Loucy (cell line): ENCODE measurements around the gene PHACTR1.

Experiments
- H2AFZ ChIP-seq: fragments of 200-600 bp; sonication (generic); 2 replicates; pipeline ENCODE4 v1.6.0; 2016; ENCODE audit warnings: antibody characterized with exemption, mild to moderate bottlenecking, low read length, moderate library complexity
- H3F3A ChIP-seq: fragments of 200-600 bp; 2 replicates; pipeline ENCODE4 v1.6.0; 2016; ENCODE audit warnings: antibody characterized with exemption, low read depth, mild to moderate bottlenecking
- H3K27me3 ChIP-seq: fragments of 200-600 bp; sonication (generic); 2 replicates; pipeline ENCODE4 v1.6.1; 2014; ENCODE audit warnings: low read length, mild to moderate bottlenecking; ENCODE audit not compliant: insufficient read depth, poor library complexity, severe bottlenecking
- H3K36me3 ChIP-seq: fragments of 200-600 bp; sonication (generic); 2 replicates; pipeline ENCODE4 v1.6.1; 2016; ENCODE audit warnings: low read length; ENCODE audit not compliant: insufficient read depth
- H3K4me1 ChIP-seq: fragments of 200-600 bp; sonication (generic); 2 replicates; pipeline ENCODE4 v1.5.1; 2014; ENCODE audit warnings: low read length, mild to moderate bottlenecking; ENCODE audit not compliant: insufficient read depth, poor library complexity, severe bottlenecking
- H3K4me2 ChIP-seq: fragments of 200-600 bp; sonication (generic); 2 replicates; pipeline ENCODE4 v1.6.0; 2014; ENCODE audit warnings: antibody characterized with exemption, low read length, low read depth, mild to moderate bottlenecking; ENCODE audit not compliant: poor library complexity, severe bottlenecking
- H3K4me3 ChIP-seq: fragments of 200-600 bp; sonication (generic); 2 replicates; pipeline ENCODE4 v1.5.1; 2014; ENCODE audit warnings: low read length, mild to moderate bottlenecking, mixed read lengths; ENCODE audit not compliant: poor library complexity, severe bottlenecking
- H3K79me2 ChIP-seq: fragments of 200-600 bp; sonication (generic); 2 replicates; pipeline ENCODE4 v1.6.1; 2014; ENCODE audit warnings: low read length; ENCODE audit not compliant: insufficient read depth
- H3K9ac ChIP-seq: fragments of 200-600 bp; sonication (generic); 2 replicates; pipeline ENCODE4 v1.6.0; 2014; ENCODE audit warnings: mild to moderate bottlenecking, low read depth, low read length, moderate library complexity; ENCODE audit not compliant: poor library complexity, severe bottlenecking
- H3K9me2 ChIP-seq: fragments of 200-600 bp; sonication (generic); replicated peaks from 2 replicates; pipeline ENCODE4 v1.6.1; 2016; ENCODE audit warnings: low read depth, low read length, mixed read lengths
- H3K9me3 ChIP-seq: fragments of 200-600 bp; sonication (generic); 2 replicates; pipeline ENCODE4 v1.6.1; 2014; ENCODE audit warnings: mild to moderate bottlenecking, antibody characterized with exemption, low read length, low read depth; ENCODE audit not compliant: insufficient read depth
- H4K20me1 ChIP-seq: fragments of 200-600 bp; sonication (generic); 2 replicates; pipeline ENCODE4 v1.6.0; 2014; ENCODE audit warnings: antibody characterized with exemption, low read length, mild to moderate bottlenecking; ENCODE audit not compliant: insufficient read depth, poor library complexity, severe bottlenecking
- CTCF ChIP-seq: fragments of 200-600 bp; sonication (generic); conservative IDR thresholded peaks from 2 replicates; pipeline ENCODE4 v1.5.1; 2014; ENCODE audit warnings: mild to moderate bottlenecking, antibody characterized with exemption, low read length
- EZH2phosphoT487 ChIP-seq: fragments of 200-600 bp; IDR thresholded peaks from 2 replicates; pipeline ENCODE4 v1.6.1; 2018; ENCODE audit warnings: antibody characterized with exemption, mild to moderate bottlenecking, moderate library complexity, borderline replicate concordance

Gene PHACTR1

GRCh38 chr6:13222048-13222447 is 505.5 kb downstream of the PHACTR1 start:
- Histone ChIP-seq H3K36me3 (no peaks in the 10 kb centered on the region), H3F3A (no peaks in the 10 kb centered on the region), H3K9ac (no peak overlapping the region), H3K4me2 (no peak overlapping the region), H4K20me1 (no peaks in the 10 kb centered on the region), H3K79me2 (no peaks in the 10 kb centered on the region), H2AFZ (no peak overlapping the region), H3K4me1 (peaks cover 7% of the 10 kb centered on the region), H3K27me3 (peaks cover 51% of the 10 kb centered on the region), H3K4me3 (no peak overlapping the region), H3K9me2 (no peaks in the 10 kb centered on the region), H3K9me3 (no peaks in the 10 kb centered on the region)
- TF ChIP-seq CTCF (no peak), EZH2phosphoT487 (no peak)

- Histone ChIP-seq H3K9ac (no peak overlapping the region), H3K9me3 (no peaks in the 10 kb centered on the region), H3K27me3 (peaks cover 54% of the 10 kb centered on the region), H3K4me2 (no peak overlapping the region), H3K79me2 (no peaks in the 10 kb centered on the region), H3K4me3 (no peak overlapping the region), H2AFZ (no peak overlapping the region), H4K20me1 (no peaks in the 10 kb centered on the region), H3K4me1 (peaks cover 4% of the 10 kb centered on the region), H3F3A (no peaks in the 10 kb centered on the region), H3K9me2 (no peaks in the 10 kb centered on the region), H3K36me3 (no peaks in the 10 kb centered on the region)
- TF ChIP-seq CTCF (no peak), EZH2phosphoT487 (no peak)
Measured at GRCh38 chr6:13226071-13226470, 509.5 kb downstream of the PHACTR1 start.

- Histone ChIP-seq H3K79me2 (no peaks in the 10 kb centered on the region), H3K9me2 (no peaks in the 10 kb centered on the region), H3K4me3 (no peak overlapping the region), H3F3A (no peaks in the 10 kb centered on the region), H4K20me1 (no peaks in the 10 kb centered on the region), H3K4me2 (no peak overlapping the region), H3K9me3 (no peaks in the 10 kb centered on the region), H3K4me1 (peaks cover 4% of the 10 kb centered on the region), H3K9ac (no peak overlapping the region), H2AFZ (no peak overlapping the region), H3K36me3 (no peaks in the 10 kb centered on the region), H3K27me3 (peaks cover 76% of the 10 kb centered on the region)
- TF ChIP-seq CTCF = no peak
- no peak for TF ChIP-seq EZH2phosphoT487
Measured at GRCh38 chr6:13228264-13229204, 512.0 kb downstream of the PHACTR1 start.
